Lung (tissue), 16 donors: ENCODE data around the gene TICRR. TPM values are rescaled to one million over a fixed set of nuclear protein-coding genes. Genes with fewer than 3 reads are reported as not detected.

Experiments used
- ATAC-seq: fragments of 200-7000 bp; cut with Tn5 transposase; one replicate; pipeline ENCODE4 v1.9.1; 2020; ENCODE audit warnings: moderate number of reproducible peaks; ENCODE audit not compliant: insufficient read depth, low FRiP score
- DNase-seq, 3 donors: peaks; one replicate each; pipeline ENCODE4 v3.0.0-alpha.2; 2013 to 2017
- H3K27ac ChIP-seq, 2 donors: one replicate each; pipeline ENCODE4 v1.5.1; 2013; ENCODE audit warnings: mild to moderate bottlenecking in 2 of 2, moderate library complexity in 2 of 2, control low read depth in 1 of 2, inconsistent platforms in 1 of 2, low read depth in 1 of 2, low read length in 1 of 2
- H3K27me3 ChIP-seq, 3 donors: one replicate each; pipeline ENCODE4 v1.5.1; 2013; ENCODE audit warnings: low read length in 2 of 3; ENCODE audit not compliant: control insufficient read depth in 3 of 3, insufficient read depth in 3 of 3
- H3K36me3 ChIP-seq, 4 donors: one replicate each; pipeline ENCODE4 v1.5.1; 2013; ENCODE audit warnings: low read length in 4 of 4, mild to moderate bottlenecking in 1 of 4, moderate library complexity in 1 of 4; ENCODE audit not compliant: control insufficient read depth in 4 of 4, insufficient read depth in 4 of 4
- H3K4me1 ChIP-seq, 5 donors: one replicate each; pipeline ENCODE4 v1.5.1; 2013; ENCODE audit warnings: low read length in 5 of 5, mild to moderate bottlenecking in 2 of 5, moderate library complexity in 1 of 5; ENCODE audit not compliant: control insufficient read depth in 5 of 5, insufficient read depth in 5 of 5
- H3K4me3 ChIP-seq: one replicate; pipeline ENCODE4 v1.5.1; 2013; ENCODE audit warnings: mild to moderate bottlenecking, control low read depth, moderate library complexity
- H3K9ac ChIP-seq, 2 donors: one replicate each; pipeline ENCODE4 v1.5.1; 2013; ENCODE audit warnings: low read length in 2 of 2, control low read depth in 1 of 2; ENCODE audit not compliant: insufficient read depth in 1 of 2
- H3K9me3 ChIP-seq, 4 donors: one replicate each; pipeline ENCODE4 v1.5.1; 2013; ENCODE audit warnings: low read length in 3 of 4, mild to moderate bottlenecking in 1 of 4, moderate library complexity in 1 of 4; ENCODE audit not compliant: control insufficient read depth in 4 of 4, insufficient read depth in 3 of 4
- CTCF ChIP-seq: IDR thresholded peaks from 2 replicates; pipeline ENCODE4 v1.5.1; 2012; ENCODE audit warnings: mild to moderate bottlenecking; ENCODE audit errors: control extremely low read depth, extremely low read depth
- WGBS, 2 donors: extraction: QIAGEN DNeasy Blood & Tissue Kit; methylation state at CpG; one replicate each; pipeline ENCODE4 v1.1.7; 2013; 5-methylcytosine and 5-hydroxymethylcytosine counted together
- long read RNA-seq, 5 donors: transcript quantifications; one replicate each; lab custom pipeline, GENCODE V29; 2026
- polyA plus RNA-seq, 2 donors: library from polyadenylated mRNA; stranded (reverse); fragments of 200-250 nt; gene quantifications; one replicate each; pipeline ENCODE4 v1.2.1, GENCODE V29; 2013
- total RNA-seq, 2 donors: library from RNA; depleted of rRNA in 1 of 2; stranded (reverse); fragments of >200 nt in 1 of 2; gene quantifications; one replicate each; pipeline ENCODE4 v1.2.1, GENCODE V29; 2014 to 2021
- donor health status: control.
- donor health status: control.
- donor health status: Bipolar disorder and iron deficiency.
- donor health status: healthy.
- donor health status: DM: yes; HTN: yes; CAD: no.

The TICRR gene
- total RNA-seq (1 to 10 TPM in 1 of 2 donors, under 1 TPM in 1; 0.52 to 1.7 TPM), polyA plus RNA-seq (under 1 TPM; 0.31 to 0.33 TPM)
- long read RNA-seq, donor 1: 0 reads
- long read RNA-seq, donor 2: 0 reads
- long read RNA-seq, donor 3: 0 reads
- long read RNA-seq, donor 4: 0 reads
- long read RNA-seq, donor 5, partial matches to known transcripts: 5 of 6 reads
- long read RNA-seq, donor 5, other reads (novel, unspliced or antisense): 0 of 6 reads

DNA sequence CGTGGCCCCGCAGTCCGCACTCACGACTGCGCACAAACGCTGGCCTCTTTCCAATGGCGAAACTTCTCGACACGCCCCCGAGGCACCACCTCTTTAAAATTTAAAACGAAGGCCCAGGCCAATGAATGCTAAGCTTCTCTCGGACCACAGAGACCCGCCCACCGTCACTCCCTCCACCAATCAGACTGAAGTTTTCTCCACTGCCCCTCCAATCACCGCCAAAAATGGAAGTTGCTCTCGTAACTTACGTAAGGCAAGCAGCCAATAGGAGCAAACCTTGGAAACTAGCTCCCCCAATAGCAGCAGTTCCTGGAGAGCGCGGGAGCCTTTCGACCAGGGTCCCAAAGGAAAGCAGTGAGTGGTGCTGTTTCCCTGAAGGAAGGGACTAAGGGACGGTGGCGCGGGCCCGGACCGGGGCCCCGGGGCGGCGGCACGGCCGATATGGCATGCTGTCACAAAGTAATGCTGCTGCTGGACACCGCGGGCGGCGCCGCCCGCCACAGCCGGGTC lies at the start of gene TICRR:
Gene TICRR, plus strand, starts transcription at position 324 of the 510 bp plus-strand sequence. Its CDS starts 118 bp downstream, at position 442.
- no peak for TF ChIP-seq CTCF
- H3K27me3 ChIP-seq: peaks cover 0 to 2% (median 0%) of the 10 kb centered on the region in 3 donors
- DNase-seq (peak; percentile 99 to 100 (median 100)), ATAC-seq (peak; percentile 98)
- H3K4me1 ChIP-seq: peaks cover 0 to 15% (median 8%) of the 10 kb centered on the region in 5 donors
- peak within 1 kb of the TSS; percentile 51 for H3K4me3 ChIP-seq
- H3K36me3 ChIP-seq: no peaks in the 10 kb centered on the region
- WGBS, 2 donors: 0 to 1% methylated on average over 37 of the region's 37 CpGs
- H3K9me3 ChIP-seq: no peaks in the 10 kb centered on the region
- H3K27ac ChIP-seq: no peak within 1 kb of the TSS
- peak within 1 kb of the TSS in 1 of 2 donors; percentile 76 for H3K9ac ChIP-seq

DNA sequence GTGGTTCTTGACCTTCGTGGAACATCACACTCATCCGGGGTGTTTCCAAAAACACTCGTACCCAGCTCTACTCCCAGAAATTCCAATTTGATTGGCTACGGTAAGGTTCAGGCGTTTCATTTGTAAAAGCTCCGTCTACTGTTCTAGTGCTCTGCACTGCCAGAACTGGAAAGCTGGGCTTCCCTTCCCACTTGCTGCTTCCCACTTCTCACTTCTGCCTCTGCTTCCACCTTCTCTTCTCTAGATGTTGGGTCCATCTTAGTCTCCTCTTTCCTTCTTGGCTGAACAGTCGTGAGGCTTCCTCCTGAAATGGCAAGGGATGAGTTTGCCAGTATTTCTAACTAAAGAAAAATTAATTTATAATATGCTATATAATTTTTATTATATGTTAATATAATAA lies 49.1 kb upstream of the TICRR start:
- no peak for TF ChIP-seq CTCF
- ATAC-seq (no peak), DNase-seq (no peak)
- Histone ChIP-seq H3K36me3 (no peaks in the 10 kb centered on the region), H3K27me3 (no peaks in the 10 kb centered on the region), H3K9ac (no peak overlapping the region), H3K4me3 (no peak overlapping the region), H3K27ac (no peak overlapping the region), H3K9me3 (peaks cover 0 to under 1% (median 0%) of the 10 kb centered on the region in 4 donors), H3K4me1 (no peaks in the 10 kb centered on the region)
- WGBS, 2 donors: 90% methylated on average over 7 of the region's 7 CpGs

DNA sequence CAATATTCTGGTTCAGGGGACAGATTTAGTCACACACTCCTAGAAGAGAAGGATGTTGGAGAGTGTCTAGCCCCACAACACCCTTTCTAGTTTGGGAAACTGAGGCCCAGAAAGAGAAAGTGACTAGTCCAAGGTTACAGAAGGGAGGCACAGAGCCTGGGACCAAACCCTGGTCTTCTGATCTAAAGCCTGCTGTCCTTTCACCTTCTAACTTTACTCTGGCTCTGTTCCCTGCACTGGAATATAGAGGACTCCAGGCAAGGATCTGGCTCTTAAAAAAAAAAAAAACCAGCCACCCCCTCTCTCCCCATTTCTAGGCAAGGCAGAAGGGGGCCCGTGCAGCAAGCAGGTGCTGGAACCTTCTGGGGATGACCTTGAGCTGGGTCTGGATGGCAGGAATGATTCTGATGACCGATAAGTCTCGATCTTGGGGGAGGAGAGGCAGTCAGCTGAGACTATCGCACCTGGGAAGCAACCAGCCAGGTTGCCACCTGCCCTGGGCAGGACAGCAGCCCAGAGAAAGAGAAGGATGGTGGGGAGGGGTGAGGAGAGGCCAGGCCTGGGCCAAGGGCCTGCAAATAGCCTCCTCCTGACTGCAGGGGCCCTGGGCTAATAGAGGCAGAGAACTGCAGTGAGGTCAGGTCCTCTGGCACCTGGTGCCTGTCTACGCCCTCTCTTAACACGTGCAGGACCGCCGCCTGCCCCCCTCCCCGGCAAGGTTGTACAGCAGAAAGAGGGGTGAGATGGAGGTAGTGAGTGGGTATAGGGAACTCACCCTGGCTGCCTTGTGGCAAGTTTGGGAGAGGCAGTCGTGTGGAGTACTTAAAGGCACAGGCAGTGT lies 48.4 kb upstream of the TICRR start:
- Histone ChIP-seq H3K9me3 (peaks cover 0 to 1% (median 0%) of the 10 kb centered on the region in 4 donors), H3K36me3 (no peaks in the 10 kb centered on the region), H3K27ac (no peak overlapping the region), H3K4me1 (no peaks in the 10 kb centered on the region), H3K27me3 (no peaks in the 10 kb centered on the region), H3K9ac (no peak overlapping the region), H3K4me3 (no peak overlapping the region)
- TF ChIP-seq CTCF: no peak
- WGBS, 2 donors: 78 to 81% methylated on average over 10 of the region's 10 CpGs
- no peak for DNase-seq
- no peak for ATAC-seq
